BLaER1 (cell line): Measurements from ENCODE around the gene TYROBP.

Experiments used
- H3K27ac ChIP-seq: shearing (Covaris generic); formaldehyde crosslinking; 2 replicates; pipeline ENCODE4 v1.8.1; 2022
- H3K27me3 ChIP-seq: shearing (Covaris generic); formaldehyde crosslinking; 2 replicates; pipeline ENCODE4 v1.8.1; 2022
- H3K36me3 ChIP-seq: shearing (Covaris generic); formaldehyde crosslinking; 2 replicates; pipeline ENCODE4 v1.8.1; 2022
- H3K4me1 ChIP-seq: shearing (Covaris generic); formaldehyde crosslinking; 2 replicates; pipeline ENCODE4 v1.8.1; 2022
- H3K4me2 ChIP-seq: shearing (Covaris generic); formaldehyde crosslinking; 2 replicates; pipeline ENCODE4 v1.8.1; 2022
- H3K4me3 ChIP-seq: shearing (Covaris generic); formaldehyde crosslinking; 2 replicates; pipeline ENCODE4 v1.8.1; 2022
- H3K9ac ChIP-seq: shearing (Covaris generic); formaldehyde crosslinking; 2 replicates; pipeline ENCODE4 v1.8.1; 2022
- H3K9me3 ChIP-seq: shearing (Covaris generic); formaldehyde crosslinking; 2 replicates; pipeline ENCODE4 v1.8.1; 2022
- H4K20me1 ChIP-seq: shearing (Covaris generic); formaldehyde crosslinking; 2 replicates; pipeline ENCODE4 v1.8.1; 2022
- Cebpa-rat ChIP-seq: shearing (Covaris generic); IDR thresholded peaks from 2 replicates; pipeline ENCODE4 v1.8.1; 2022

TYROBP gene

GRCh38 chr19:35868823-35869326 is 39.2 kb downstream of the TYROBP start:
- peak overlapping the region; percentile 63 for H3K4me3 ChIP-seq
- H3K9ac ChIP-seq, result no peak overlapping the region
- H3K36me3 ChIP-seq, result no peaks in the 10 kb centered on the region

DNA sequence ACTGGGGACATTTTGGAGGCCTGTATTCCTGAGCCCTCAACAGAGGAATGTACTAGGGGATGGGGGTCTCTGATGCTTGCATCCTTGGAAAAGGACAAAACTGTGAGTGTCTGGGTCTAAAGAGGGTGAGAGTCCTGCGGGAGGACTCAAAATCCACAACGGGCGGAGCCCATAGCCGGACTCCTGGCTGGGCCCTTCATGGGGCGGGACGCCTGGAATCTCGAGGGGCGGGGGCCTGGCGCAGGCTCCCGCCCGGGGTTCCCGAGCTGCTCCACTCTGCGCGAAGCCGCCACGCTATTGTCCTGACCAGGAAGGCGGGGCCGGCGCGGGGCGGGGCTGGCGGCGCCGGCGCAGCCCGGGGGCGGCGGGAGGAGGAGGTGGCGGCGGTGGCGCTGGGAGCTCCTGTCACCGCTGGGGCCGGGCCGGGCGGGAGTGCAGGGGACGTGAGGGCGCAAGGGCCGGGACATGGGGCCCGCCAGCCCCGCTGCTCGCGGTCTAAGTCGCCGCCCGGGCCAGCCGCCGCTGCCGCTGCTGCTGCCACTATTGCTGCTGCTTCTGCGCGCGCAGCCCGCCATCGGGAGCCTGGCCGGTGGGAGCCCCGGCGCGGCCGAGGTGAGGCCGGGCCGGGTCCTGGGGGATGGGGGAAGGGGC is 39.8 kb downstream of the TYROBP start, which contains the start of gene APLP1:
TSS of gene APLP1 (plus strand) at position 403 of the 651 bp plus-strand sequence. CDS start at position 466, 63 bp downstream.
- no peaks in the 10 kb centered on the region for H3K36me3 ChIP-seq
- no peak for TF ChIP-seq Cebpa-rat
- H3K27me3 ChIP-seq, result peaks cover 59% of the 10 kb centered on the region

More at GRCh38 chr19:35868823-35869326, 39.2 kb downstream of the TYROBP start:
- Histone ChIP-seq H3K9me3 (no peaks in the 10 kb centered on the region), H3K27ac (no peak overlapping the region), H3K4me2 (peak overlapping the region; percentile 86), H3K4me1 (peaks cover 14% of the 10 kb centered on the region), H3K27me3 (peaks cover 59% of the 10 kb centered on the region), H4K20me1 (peaks cover 9% of the 10 kb centered on the region; the same call in 1 of the 2 replicates)
- no peak for TF ChIP-seq Cebpa-rat

DNA sequence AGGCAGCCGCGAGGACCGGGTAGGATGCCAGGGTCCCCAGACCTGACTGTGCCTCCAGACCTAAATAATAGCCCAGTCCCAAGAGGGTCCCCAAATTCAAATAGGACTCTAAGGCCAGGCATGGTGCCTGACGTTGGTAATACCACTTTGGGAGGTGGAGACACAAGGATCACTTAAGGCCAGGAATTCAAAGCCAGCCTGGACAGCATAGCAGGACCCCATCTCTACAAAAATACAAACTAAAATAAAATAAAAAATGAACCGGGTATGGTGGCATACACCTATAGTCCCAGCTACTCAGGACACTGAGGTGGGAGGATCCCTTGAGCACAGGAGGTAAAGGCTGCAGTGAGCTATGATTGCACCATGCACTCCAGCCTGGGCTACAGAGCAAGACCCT is 45.1 kb downstream of the TYROBP start:
- TF ChIP-seq Cebpa-rat, result no peak
- Histone ChIP-seq H3K4me3 (no peak overlapping the region), H3K4me1 (no peaks in the 10 kb centered on the region), H3K9ac (no peak overlapping the region), H3K27me3 (peaks cover 89% of the 10 kb centered on the region), H3K27ac (no peak overlapping the region), H3K36me3 (no peaks in the 10 kb centered on the region), H3K9me3 (no peaks in the 10 kb centered on the region), H4K20me1 (peaks cover 21% of the 10 kb centered on the region; the same call in 1 of the 2 replicates), H3K4me2 (no peak overlapping the region)

More for the DNA sequence above, 39.8 kb downstream of the TYROBP start, which contains the start of gene APLP1:
- Histone ChIP-seq H3K9me3 (no peaks in the 10 kb centered on the region), H3K4me2 (peak within 1 kb of the TSS; percentile 86), H3K4me3 (peak within 1 kb of the TSS; percentile 63), H3K4me1 (peaks cover 14% of the 10 kb centered on the region), H3K27ac (no peak within 1 kb of the TSS), H3K9ac (no peak within 1 kb of the TSS; the same call in 1 of the 2 replicates), H4K20me1 (peaks cover 9% of the 10 kb centered on the region; the same call in 1 of the 2 replicates)

DNA sequence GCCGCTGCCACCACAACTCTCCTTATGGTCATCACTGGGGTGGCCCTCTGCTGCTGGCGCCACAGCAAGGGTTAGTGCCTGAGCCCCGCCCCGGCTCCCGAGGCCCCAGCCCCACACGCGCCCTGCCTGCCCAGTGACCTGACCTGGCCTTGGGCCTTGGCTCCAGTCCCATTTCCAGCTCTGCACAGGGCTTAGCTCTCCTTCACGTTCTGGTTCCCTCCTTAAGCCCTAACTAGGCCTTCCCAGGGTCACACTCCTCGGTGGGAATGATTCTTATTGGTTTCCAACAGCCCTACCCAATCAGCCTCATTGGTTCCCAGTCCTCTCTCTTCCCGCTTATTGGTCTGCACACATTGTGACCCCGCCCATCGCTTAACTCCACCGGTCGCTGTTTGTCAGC is 45.6 kb downstream of the TYROBP start:
- no peaks in the 10 kb centered on the region for H3K36me3 ChIP-seq
- H3K9ac ChIP-seq, result no peak overlapping the region
- H4K20me1 ChIP-seq, result peaks cover 26% of the 10 kb centered on the region
- H3K4me2 ChIP-seq, result no peak overlapping the region
- peaks cover 1% of the 10 kb centered on the region; the same call in 1 of the 2 replicates for H3K4me1 ChIP-seq
- H3K9me3 ChIP-seq, result no peaks in the 10 kb centered on the region
- no peak for TF ChIP-seq Cebpa-rat
- H3K27ac ChIP-seq, result no peak overlapping the region
- no peak overlapping the region for H3K4me3 ChIP-seq
- peaks cover 89% of the 10 kb centered on the region for H3K27me3 ChIP-seq

DNA sequence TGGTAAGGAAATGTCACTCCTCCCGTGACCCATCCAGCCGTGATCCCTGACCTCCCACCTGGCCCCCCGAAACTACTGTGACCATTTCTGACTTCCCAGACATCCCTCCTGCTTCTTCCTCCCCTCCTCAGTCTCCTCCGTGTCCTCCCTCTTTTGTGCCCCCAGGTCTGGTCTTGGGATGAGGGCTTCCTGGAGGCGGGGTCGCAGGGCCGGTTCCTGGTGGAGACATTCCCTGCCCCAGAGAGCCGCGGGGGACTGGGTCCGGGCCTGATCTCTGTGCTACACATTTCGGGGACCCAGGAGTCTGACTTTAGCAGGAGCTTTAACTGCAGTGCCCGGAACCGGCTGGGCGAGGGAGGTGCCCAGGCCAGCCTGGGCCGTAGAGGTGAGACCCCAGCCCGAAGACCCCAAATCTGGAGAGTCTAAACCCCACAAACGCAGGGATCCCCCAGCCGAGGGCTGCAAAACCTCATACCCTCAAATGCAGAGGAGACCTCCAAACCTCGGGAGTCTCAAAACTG is 46.4 kb downstream of the TYROBP start:
- Histone ChIP-seq H3K4me2 (no peak overlapping the region), H3K4me1 (peaks cover 7% of the 10 kb centered on the region; the same call in 1 of the 2 replicates), H4K20me1 (peaks cover 29% of the 10 kb centered on the region), H3K27ac (no peak overlapping the region), H3K9ac (no peak overlapping the region), H3K27me3 (peaks cover 89% of the 10 kb centered on the region), H3K9me3 (no peaks in the 10 kb centered on the region), H3K4me3 (no peak overlapping the region), H3K36me3 (no peaks in the 10 kb centered on the region)
- no peak for TF ChIP-seq Cebpa-rat

GRCh38 chr19:35860818-35861639 is 47.1 kb downstream of the TYROBP start:
- no peaks in the 10 kb centered on the region for H3K36me3 ChIP-seq
- TF ChIP-seq Cebpa-rat, result no peak
- peaks cover 12% of the 10 kb centered on the region for H3K4me1 ChIP-seq
- H4K20me1 ChIP-seq, result peaks cover 32% of the 10 kb centered on the region
- H3K4me2 ChIP-seq, result no peak overlapping the region
- no peaks in the 10 kb centered on the region for H3K9me3 ChIP-seq
- no peak overlapping the region for H3K9ac ChIP-seq
- H3K27ac ChIP-seq, result no peak overlapping the region
- H3K4me3 ChIP-seq, result no peak overlapping the region
- H3K27me3 ChIP-seq, result peaks cover 89% of the 10 kb centered on the region

GRCh38 chr19:35860436-35860817 is 47.7 kb downstream of the TYROBP start:
- Histone ChIP-seq H3K9ac (no peak overlapping the region), H3K36me3 (no peaks in the 10 kb centered on the region), H4K20me1 (peaks cover 34% of the 10 kb centered on the region), H3K4me1 (peaks cover 15% of the 10 kb centered on the region), H3K4me2 (no peak overlapping the region), H3K9me3 (no peaks in the 10 kb centered on the region), H3K4me3 (no peak overlapping the region), H3K27ac (no peak overlapping the region), H3K27me3 (peaks cover 89% of the 10 kb centered on the region)
- TF ChIP-seq Cebpa-rat, result no peak

GRCh38 chr19:35859414-35859813 is 48.7 kb downstream of the TYROBP start:
- TF ChIP-seq Cebpa-rat, result no peak
- no peak overlapping the region for H3K4me3 ChIP-seq
- no peaks in the 10 kb centered on the region for H3K9me3 ChIP-seq
- H3K27me3 ChIP-seq, result peaks cover 95% of the 10 kb centered on the region
- peaks cover 15% of the 10 kb centered on the region for H3K4me1 ChIP-seq
- no peaks in the 10 kb centered on the region for H3K36me3 ChIP-seq
- H3K4me2 ChIP-seq, result no peak overlapping the region
- no peak overlapping the region for H3K9ac ChIP-seq
- H3K27ac ChIP-seq, result no peak overlapping the region
- peaks cover 34% of the 10 kb centered on the region for H4K20me1 ChIP-seq

- Histone ChIP-seq H4K20me1 (peaks cover 34% of the 10 kb centered on the region), H3K4me3 (no peak overlapping the region), H3K9me3 (no peaks in the 10 kb centered on the region), H3K27ac (no peak overlapping the region), H3K4me1 (peaks cover 15% of the 10 kb centered on the region), H3K4me2 (no peak overlapping the region), H3K27me3 (peaks cover 100% of the 10 kb centered on the region), H3K36me3 (no peaks in the 10 kb centered on the region), H3K9ac (no peak overlapping the region)
- no peak for TF ChIP-seq Cebpa-rat
Measured at GRCh38 chr19:35858311-35858710, 49.8 kb downstream of the TYROBP start.
